ENCODE measurements around the gene MYF5. TPM values are rescaled to one million over a fixed set of nuclear protein-coding genes. Genes with fewer than 3 reads are reported as not detected.
"Not testable (repeated sequence)": the region's sequence is repeated elsewhere in the genome, so short reads cannot be mapped to it uniquely, and the experiment has no call there.

The MYF5 gene
- polyA plus RNA-seq (2012; ENCODE audit: insufficient read depth, insufficient read length), result not detected

- H3K4me3 ChIP-seq (ENCODE audit: low read length), result no peak within 1 kb of the TSS
- no peak for DNase-seq (ENCODE audit: low read depth, low spot score)
Measured at GRCh38 chr12:80716696-80717469, at the start of gene MYF5. MYF5 (plus strand) TSS chr12:80716912; CDS start chr12:80717064, 152 bp downstream.

GRCh38 chr12:80670214-80670613 lies 46.5 kb upstream of the MYF5 start:
- DNase-seq (ENCODE audit: low read depth, low spot score), result no peak
- H3K4me3 ChIP-seq (ENCODE audit: low read length), result no peak overlapping the region

GRCh38 chr12:80676042-80676636 lies 40.6 kb upstream of the MYF5 start:
- H3K4me3 ChIP-seq (ENCODE audit: low read length); DNase-seq (ENCODE audit: low read depth, low spot score): not testable (repeated sequence)

- no peak for DNase-seq (ENCODE audit: low read depth, low spot score)
- H3K4me3 ChIP-seq (ENCODE audit: low read length), result no peak overlapping the region
Measured at GRCh38 chr12:80676856-80677255, 39.9 kb upstream of the MYF5 start.

GRCh38 chr12:80677994-80678393 lies 38.7 kb upstream of the MYF5 start:
- H3K4me3 ChIP-seq (ENCODE audit: low read length), result no peak overlapping the region
- DNase-seq (ENCODE audit: low read depth, low spot score), result no peak

GRCh38 chr12:80679346-80680131 lies 37.2 kb upstream of the MYF5 start:
- DNase-seq (ENCODE audit: low read depth, low spot score), result no peak
- no peak overlapping the region for H3K4me3 ChIP-seq (ENCODE audit: low read length)

- DNase-seq (ENCODE audit: low read depth, low spot score), result no peak
- no peak overlapping the region for H3K4me3 ChIP-seq (ENCODE audit: low read length)
Measured at GRCh38 chr12:80681287-80681686, 35.4 kb upstream of the MYF5 start.

- DNase-seq (ENCODE audit: low read depth, low spot score), result no peak
- no peak overlapping the region for H3K4me3 ChIP-seq (ENCODE audit: low read length)
Measured at GRCh38 chr12:80681786-80682185, 34.9 kb upstream of the MYF5 start.

GRCh38 chr12:80684077-80684495 lies 32.6 kb upstream of the MYF5 start:
- peak; percentile 5 for DNase-seq (ENCODE audit: low read depth, low spot score)
- no peak overlapping the region for H3K4me3 ChIP-seq (ENCODE audit: low read length)

- no peak for DNase-seq (ENCODE audit: low read depth, low spot score)
Measured at GRCh38 chr12:80690090-80690489, 26.6 kb upstream of the MYF5 start.

GRCh38 chr12:80690513-80690912 lies 26.2 kb upstream of the MYF5 start:
- no peak overlapping the region for H3K4me3 ChIP-seq (ENCODE audit: low read length)
- DNase-seq (ENCODE audit: low read depth, low spot score), result no peak

More at GRCh38 chr12:80690090-80690489, 26.6 kb upstream of the MYF5 start:
- H3K4me3 ChIP-seq (ENCODE audit: low read length), result no peak overlapping the region

GRCh38 chr12:80692114-80692513 lies 24.6 kb upstream of the MYF5 start:
- DNase-seq (ENCODE audit: low read depth, low spot score), result no peak
- H3K4me3 ChIP-seq (ENCODE audit: low read length), result no peak overlapping the region

- DNase-seq (ENCODE audit: low read depth, low spot score), result no peak
- no peak overlapping the region for H3K4me3 ChIP-seq (ENCODE audit: low read length)
Measured at GRCh38 chr12:80697270-80697887, 19.3 kb upstream of the MYF5 start.

- DNase-seq (ENCODE audit: low read depth, low spot score), result no peak
- no peak overlapping the region for H3K4me3 ChIP-seq (ENCODE audit: low read length)
Measured at GRCh38 chr12:80698256-80698655, 18.5 kb upstream of the MYF5 start.

- no peak for DNase-seq (ENCODE audit: low read depth, low spot score)
- no peak overlapping the region for H3K4me3 ChIP-seq (ENCODE audit: low read length)
Measured at GRCh38 chr12:80698847-80699542, 17.7 kb upstream of the MYF5 start.

GRCh38 chr12:80700327-80700726 lies 16.4 kb upstream of the MYF5 start:
- no peak overlapping the region for H3K4me3 ChIP-seq (ENCODE audit: low read length)
- no peak for DNase-seq (ENCODE audit: low read depth, low spot score)

- no peak overlapping the region for H3K4me3 ChIP-seq (ENCODE audit: low read length)
- DNase-seq (ENCODE audit: low read depth, low spot score), result no peak
Measured at GRCh38 chr12:80701388-80701787, 15.3 kb upstream of the MYF5 start.

- no peak overlapping the region for H3K4me3 ChIP-seq (ENCODE audit: low read length)
- no peak for DNase-seq (ENCODE audit: low read depth, low spot score)
Measured at GRCh38 chr12:80702889-80703805, 13.6 kb upstream of the MYF5 start.
